GM21526 (cell line): ENCODE results near the gene SCN4A.
"Not testable (repeated sequence)": the region's sequence is repeated elsewhere in the genome, so short reads cannot be mapped to it uniquely, and the experiment has no call there.

Experiments used
- ATAC-seq: cut with Tn5 transposase; IDR thresholded peaks from one replicate; pipeline ENCODE4 v1.9.1; 2021; ENCODE audit warnings: moderate library complexity; ENCODE audit not compliant: unreplicated experiment, low FRiP score

SCN4A gene

GRCh38 chr17:63986821-63987220 is 14.1 kb upstream of the SCN4A start:
- ATAC-seq = no peak

GRCh38 chr17:63985387-63986140 is 12.8 kb upstream of the SCN4A start:
- no peak for ATAC-seq

- ATAC-seq = no peak
Measured at GRCh38 chr17:63984651-63985386, 12.1 kb upstream of the SCN4A start.

DNA sequence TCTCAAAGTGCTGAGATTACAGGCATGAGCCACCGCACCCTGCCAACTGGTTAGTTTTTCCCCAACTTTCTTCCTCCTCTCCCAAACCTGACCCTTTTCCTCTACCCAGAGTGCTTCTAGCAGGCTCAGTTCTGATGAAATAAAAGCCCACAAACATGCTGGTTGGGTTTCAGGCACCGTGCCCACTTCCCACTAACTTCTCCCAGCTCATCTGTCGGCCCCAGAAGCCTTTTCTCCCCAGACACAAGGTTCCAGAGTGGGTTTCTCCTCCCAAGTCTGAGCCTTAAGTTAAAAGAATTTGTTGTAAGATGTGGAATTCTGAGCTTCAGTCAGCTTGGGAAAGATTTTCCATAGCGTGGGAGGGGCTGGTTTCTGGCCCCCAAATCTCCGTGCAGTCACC is 11.5 kb upstream of the SCN4A start:
- no peak for ATAC-seq

GRCh38 chr17:63983320-63983719 is 10.6 kb upstream of the SCN4A start:
- no peak for ATAC-seq

- ATAC-seq = not testable (repeated sequence)
Measured at GRCh38 chr17:63982641-63983040, 9.9 kb upstream of the SCN4A start.

DNA sequence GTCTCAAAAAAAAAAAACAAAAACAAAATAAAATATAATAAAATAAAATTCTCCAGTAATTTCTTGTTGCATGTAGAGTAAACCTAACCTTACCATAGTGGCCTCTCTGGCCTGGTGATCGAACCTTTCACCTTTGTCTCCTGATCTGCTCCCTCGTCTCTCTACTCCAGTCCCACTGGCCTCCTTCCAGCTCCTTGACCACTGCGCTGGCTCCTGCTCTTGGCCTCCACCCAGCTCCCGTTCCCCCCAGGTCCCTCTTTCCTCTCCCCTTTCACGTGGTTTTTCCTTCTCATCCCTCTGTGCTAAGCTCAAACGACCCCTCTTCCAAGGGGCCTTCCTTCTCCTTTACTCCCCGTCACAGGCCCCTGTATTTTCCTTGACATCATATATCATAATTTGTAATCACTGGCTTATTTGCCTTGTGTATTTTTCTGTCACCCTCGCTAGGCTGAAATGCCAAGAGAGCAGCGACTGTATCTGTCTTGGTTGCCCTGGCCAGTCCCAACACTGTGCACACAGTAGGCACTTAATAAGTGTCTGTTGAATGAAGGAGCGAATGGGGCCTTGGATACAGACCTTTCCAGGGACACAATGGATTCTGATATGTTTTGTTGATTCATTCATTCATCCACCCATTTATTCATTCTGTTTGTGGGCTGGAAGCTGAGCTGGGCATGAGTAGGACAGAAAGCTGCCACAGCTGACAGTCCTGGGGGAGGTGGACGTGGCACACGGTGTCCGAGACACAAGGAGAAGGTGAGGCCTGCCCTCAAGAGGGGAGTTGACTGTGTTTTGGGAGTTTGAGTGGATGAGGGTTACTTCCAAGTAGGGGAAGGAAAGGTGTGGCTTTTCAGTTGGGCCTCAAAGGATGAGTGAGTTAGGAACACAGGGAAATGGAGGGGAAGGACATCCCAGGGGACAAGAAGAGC is 5.8 kb upstream of the SCN4A start:
- ATAC-seq = no peak

DNA sequence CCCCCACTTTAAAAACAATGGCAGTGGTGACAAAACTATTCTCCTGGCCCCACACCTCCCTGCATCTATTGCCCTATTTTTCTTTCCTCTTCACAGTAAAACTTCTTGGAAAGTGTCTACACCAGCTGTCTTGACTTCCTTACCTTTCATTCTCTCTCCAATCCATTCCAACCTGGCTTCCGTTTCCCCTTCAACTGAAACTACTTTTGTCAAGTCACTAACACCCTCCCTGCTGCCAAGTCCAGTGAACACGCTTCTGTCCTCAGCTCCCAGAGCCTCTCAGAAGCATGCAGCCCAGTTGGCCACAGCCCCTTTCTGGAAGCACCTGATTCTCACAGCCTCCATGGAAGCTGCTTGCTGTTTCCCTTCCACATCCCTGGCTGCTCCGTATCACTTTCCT is 4.0 kb upstream of the SCN4A start:
- ATAC-seq = no peak

DNA sequence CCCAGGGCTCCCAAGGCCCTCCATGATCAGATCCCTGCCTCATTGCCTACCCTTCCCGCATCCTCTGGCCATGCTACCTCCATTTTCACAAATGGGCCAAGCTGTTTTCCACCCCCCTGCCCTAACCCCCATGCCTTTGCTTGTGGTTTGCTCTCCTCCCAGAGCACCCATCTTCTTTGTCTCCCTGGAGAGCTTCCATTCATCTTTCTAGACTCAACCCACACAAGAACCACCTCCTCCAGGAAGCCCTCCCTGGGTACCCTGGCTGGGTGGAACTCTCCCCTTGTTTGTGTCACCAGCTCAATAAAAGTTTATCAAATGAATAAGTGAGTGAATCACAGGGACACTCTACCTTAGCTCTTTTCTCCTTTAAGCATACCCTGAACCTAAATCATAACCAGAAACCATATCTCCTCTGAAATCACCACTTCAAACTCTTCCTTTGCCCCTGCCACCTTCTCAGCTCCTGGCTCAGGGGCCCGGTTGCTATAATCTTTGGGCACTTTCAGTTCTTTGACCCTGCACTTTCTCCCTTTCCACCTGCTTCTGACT is 2.9 kb upstream of the SCN4A start:
- no peak for ATAC-seq

- no peak for ATAC-seq
Measured at GRCh38 chr17:63974594-63975192, 2.0 kb upstream of the SCN4A start.

GRCh38 chr17:63973930-63974593 is 1.3 kb upstream of the SCN4A start:
- no peak for ATAC-seq

DNA sequence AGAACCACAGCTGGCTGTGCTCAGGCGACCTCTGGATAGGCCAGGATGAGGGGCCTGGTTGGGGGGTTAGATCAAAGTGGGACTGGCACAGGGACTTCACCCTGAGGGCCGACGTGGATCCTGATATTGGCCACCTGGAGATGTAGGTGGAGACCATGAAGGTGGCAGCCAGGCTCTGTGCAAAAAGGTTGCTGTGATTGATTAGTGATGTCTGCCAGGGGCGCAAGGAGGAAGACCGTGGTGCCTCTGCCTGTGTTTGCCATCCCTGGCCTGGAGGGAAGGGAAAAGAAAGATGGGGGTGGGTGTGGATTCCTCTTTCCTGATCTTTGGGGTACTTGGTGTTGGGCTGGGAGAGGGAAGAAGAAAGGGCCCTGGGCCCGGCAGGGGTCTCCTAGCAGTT is 529 bp upstream of the SCN4A start:
- ATAC-seq = no peak

GRCh38 chr17:63969278-63969677 is 3.4 kb downstream of the SCN4A start:
- no peak for ATAC-seq

GRCh38 chr17:63967953-63968352 is 4.8 kb downstream of the SCN4A start:
- ATAC-seq = no peak

DNA sequence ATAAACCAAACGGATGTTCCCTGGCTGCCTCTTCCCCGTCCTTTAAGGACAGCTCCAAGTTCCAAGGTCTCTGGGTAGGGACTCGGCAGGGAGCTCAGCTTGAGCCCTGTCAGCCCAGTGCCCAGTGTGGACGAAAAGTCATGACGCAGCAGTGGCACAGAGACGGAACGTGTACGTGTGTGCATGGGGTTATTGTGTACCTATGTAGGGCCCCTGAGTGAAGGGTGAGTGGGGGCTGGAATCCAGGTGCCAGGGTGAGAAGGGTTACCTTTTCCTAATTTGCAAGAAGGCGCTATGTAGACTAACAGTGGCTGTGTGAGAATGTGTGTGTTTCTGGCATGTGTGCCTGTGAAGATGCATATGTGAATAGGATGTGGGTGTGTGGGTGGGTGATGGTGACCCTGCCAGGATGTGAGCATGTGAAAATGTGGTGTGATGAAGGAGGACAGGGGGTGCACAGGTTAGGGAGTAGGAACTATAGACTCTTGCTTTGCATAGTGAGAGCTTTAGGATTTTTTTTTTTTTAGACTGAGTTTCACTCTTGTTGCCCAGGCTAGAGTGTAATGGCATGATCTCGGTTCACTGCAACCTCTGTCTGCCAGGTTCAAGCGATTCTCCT is 6.0 kb downstream of the SCN4A start:
- no peak for ATAC-seq

DNA sequence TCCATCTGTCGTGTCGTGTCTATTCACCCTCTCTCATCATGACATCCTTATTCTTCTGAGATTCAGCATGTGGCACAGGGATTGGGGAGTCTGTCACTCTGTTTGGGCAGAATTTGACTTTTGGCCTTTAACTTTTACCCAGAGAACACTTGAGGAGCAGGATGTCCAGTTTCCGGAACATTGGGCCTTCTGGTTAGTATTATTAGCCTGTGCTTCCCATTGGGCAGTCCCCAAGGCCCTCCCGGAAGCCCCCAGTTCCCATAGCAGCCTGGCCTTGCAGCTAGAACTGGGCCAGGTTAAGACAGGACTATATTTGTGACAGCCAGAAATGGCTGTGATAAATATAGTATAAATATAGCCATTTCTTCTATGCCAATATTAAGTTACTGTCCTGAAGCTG is 9.6 kb downstream of the SCN4A start:
- no peak for ATAC-seq

GRCh38 chr17:63962298-63962744 is 10.4 kb downstream of the SCN4A start:
- no peak for ATAC-seq

- no peak for ATAC-seq
Measured at GRCh38 chr17:63961355-63962212, 11.1 kb downstream of the SCN4A start.
